ENCODE measurements around the gene AFP. TPM values are rescaled to one million over a fixed set of nuclear protein-coding genes. Genes with fewer than 3 reads are reported as not detected.

Gene AFP
- total RNA-seq, 1 donor from 2014 or later, result 11.3 TPM

DNA sequence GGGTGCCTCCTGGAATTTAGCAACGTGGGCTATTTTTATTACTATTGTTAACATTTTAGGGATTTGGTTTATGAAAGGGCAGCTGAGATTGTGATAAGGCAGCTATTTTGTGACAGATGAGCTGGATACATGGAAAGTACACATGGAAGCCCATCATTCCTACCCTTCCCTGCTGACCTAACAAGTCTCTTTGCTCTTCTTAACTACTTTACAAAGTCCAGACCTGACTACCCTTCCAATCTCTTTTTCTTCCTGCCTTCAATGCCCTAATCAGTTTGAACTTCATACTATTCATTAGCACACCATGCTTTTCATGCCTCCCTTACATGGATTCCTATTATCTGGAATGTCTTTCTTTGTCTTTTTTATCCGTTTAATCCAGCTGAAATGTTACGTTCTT is 9.4 kb upstream of the AFP start:
- no peaks in the 10 kb centered on the region for H3K79me2 ChIP-seq (ENCODE audit: insufficient read depth, low read length)
- no peak overlapping the region for H3K4me3 ChIP-seq (ENCODE audit: insufficient read depth, low read depth, low read length)
- no peaks in the 10 kb centered on the region for H3K36me3 ChIP-seq (ENCODE audit: insufficient read depth, low read length)
- FAIRE-seq (no peak), DNase-seq (ENCODE audit: low read depth) (no peak)
- Mint-ChIP-seq H3K27ac (ENCODE audit: unreplicated experiment) (no peak overlapping the region), H3K9me3 (ENCODE audit: unreplicated experiment) (no peaks in the 10 kb centered on the region), H3K27me3 (ENCODE audit: low read depth, unreplicated experiment) (no peaks in the 10 kb centered on the region), H3K4me3 (ENCODE audit: unreplicated experiment) (no peak overlapping the region), H3K4me1 (ENCODE audit: low read depth, unreplicated experiment) (no peaks in the 10 kb centered on the region), H3K36me3 (ENCODE audit: low read depth, unreplicated experiment) (no peaks in the 10 kb centered on the region)
- no peaks in the 10 kb centered on the region for H3K4me1 ChIP-seq (ENCODE audit: insufficient read depth, low read length)
- H3K9ac ChIP-seq (ENCODE audit: low read length), result no peak overlapping the region
- no peak overlapping the region for H3K4me2 ChIP-seq (ENCODE audit: low read length)
- H3K27ac ChIP-seq (ENCODE audit: low read depth, low read length), result no peak overlapping the region
- no peaks in the 10 kb centered on the region for H4K20me1 ChIP-seq (ENCODE audit: insufficient read depth, low read length)
- no peaks in the 10 kb centered on the region for H3K9me3 ChIP-seq (ENCODE audit: insufficient read depth, low read depth, low read length)
- H3K27me3 ChIP-seq (ENCODE audit: insufficient read depth, low read length), result no peaks in the 10 kb centered on the region
- no peak for TF ChIP-seq EZH2 (IDR thresholded peaks at IDR 0.05; ENCODE audit: insufficient read depth, low read length)
- TF ChIP-seq, protein P1, sequence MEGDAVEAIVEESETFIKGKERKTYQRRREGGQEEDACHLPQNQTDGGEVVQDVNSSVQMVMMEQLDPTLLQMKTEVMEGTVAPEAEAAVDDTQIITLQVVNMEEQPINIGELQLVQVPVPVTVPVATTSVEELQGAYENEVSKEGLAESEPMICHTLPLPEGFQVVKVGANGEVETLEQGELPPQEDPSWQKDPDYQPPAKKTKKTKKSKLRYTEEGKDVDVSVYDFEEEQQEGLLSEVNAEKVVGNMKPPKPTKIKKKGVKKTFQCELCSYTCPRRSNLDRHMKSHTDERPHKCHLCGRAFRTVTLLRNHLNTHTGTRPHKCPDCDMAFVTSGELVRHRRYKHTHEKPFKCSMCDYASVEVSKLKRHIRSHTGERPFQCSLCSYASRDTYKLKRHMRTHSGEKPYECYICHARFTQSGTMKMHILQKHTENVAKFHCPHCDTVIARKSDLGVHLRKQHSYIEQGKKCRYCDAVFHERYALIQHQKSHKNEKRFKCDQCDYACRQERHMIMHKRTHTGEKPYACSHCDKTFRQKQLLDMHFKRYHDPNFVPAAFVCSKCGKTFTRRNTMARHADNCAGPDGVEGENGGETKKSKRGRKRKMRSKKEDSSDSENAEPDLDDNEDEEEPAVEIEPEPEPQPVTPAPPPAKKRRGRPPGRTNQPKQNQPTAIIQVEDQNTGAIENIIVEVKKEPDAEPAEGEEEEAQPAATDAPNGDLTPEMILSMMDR (IDR thresholded peaks at IDR 0.05; ENCODE audit: insufficient read depth, low read depth, low read length), result no peak
- no peak overlapping the region for H2AFZ ChIP-seq (ENCODE audit: low read depth, low read length)

DNA sequence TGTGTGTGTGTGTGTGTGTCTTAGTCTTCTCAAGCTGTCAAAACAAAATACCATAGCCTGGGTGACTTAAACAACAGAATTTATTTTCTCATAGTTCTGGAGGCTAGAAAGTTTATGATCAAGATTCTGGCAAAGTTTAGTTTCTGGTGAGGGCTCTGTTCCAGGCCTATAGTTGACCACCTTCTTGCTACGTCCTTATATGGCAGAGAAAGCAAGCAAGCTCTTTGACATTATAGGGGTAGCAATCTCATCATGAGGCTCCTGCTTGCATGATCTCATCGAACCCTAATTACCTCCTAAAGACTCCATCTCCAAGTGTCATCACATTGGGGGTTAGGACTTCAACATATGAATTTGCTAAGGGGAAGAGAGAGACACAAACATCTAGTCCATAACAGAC is 6.9 kb upstream of the AFP start:
- Histone ChIP-seq H2AFZ (ENCODE audit: low read depth, low read length) (no peak overlapping the region), H3K4me3 (ENCODE audit: insufficient read depth, low read depth, low read length) (no peak overlapping the region), H3K36me3 (ENCODE audit: insufficient read depth, low read length) (no peaks in the 10 kb centered on the region), H3K27ac (ENCODE audit: low read depth, low read length) (no peak overlapping the region), H3K4me1 (ENCODE audit: insufficient read depth, low read length) (no peaks in the 10 kb centered on the region), H3K4me2 (ENCODE audit: low read length) (no peak overlapping the region), H3K9ac (ENCODE audit: low read length) (no peak overlapping the region), H4K20me1 (ENCODE audit: insufficient read depth, low read length) (no peaks in the 10 kb centered on the region), H3K9me3 (ENCODE audit: insufficient read depth, low read depth, low read length) (no peaks in the 10 kb centered on the region), H3K79me2 (ENCODE audit: insufficient read depth, low read length) (no peaks in the 10 kb centered on the region), H3K27me3 (ENCODE audit: insufficient read depth, low read length) (no peaks in the 10 kb centered on the region)
- TF ChIP-seq, protein P1 (IDR thresholded peaks at IDR 0.05; ENCODE audit: insufficient read depth, low read depth, low read length), result no peak
- no peak for TF ChIP-seq EZH2 (IDR thresholded peaks at IDR 0.05; ENCODE audit: insufficient read depth, low read length)
- H3K4me3 Mint-ChIP-seq (ENCODE audit: unreplicated experiment), result no peak overlapping the region
- DNase-seq (ENCODE audit: low read depth) (no peak), FAIRE-seq (no peak)
- H3K27me3 Mint-ChIP-seq (ENCODE audit: low read depth, unreplicated experiment), result no peaks in the 10 kb centered on the region
- no peak overlapping the region for H3K27ac Mint-ChIP-seq (ENCODE audit: unreplicated experiment)
- no peaks in the 10 kb centered on the region for H3K36me3 Mint-ChIP-seq (ENCODE audit: low read depth, unreplicated experiment)
- no peaks in the 10 kb centered on the region for H3K4me1 Mint-ChIP-seq (ENCODE audit: low read depth, unreplicated experiment)
- no peaks in the 10 kb centered on the region for H3K9me3 Mint-ChIP-seq (ENCODE audit: unreplicated experiment)

DNA sequence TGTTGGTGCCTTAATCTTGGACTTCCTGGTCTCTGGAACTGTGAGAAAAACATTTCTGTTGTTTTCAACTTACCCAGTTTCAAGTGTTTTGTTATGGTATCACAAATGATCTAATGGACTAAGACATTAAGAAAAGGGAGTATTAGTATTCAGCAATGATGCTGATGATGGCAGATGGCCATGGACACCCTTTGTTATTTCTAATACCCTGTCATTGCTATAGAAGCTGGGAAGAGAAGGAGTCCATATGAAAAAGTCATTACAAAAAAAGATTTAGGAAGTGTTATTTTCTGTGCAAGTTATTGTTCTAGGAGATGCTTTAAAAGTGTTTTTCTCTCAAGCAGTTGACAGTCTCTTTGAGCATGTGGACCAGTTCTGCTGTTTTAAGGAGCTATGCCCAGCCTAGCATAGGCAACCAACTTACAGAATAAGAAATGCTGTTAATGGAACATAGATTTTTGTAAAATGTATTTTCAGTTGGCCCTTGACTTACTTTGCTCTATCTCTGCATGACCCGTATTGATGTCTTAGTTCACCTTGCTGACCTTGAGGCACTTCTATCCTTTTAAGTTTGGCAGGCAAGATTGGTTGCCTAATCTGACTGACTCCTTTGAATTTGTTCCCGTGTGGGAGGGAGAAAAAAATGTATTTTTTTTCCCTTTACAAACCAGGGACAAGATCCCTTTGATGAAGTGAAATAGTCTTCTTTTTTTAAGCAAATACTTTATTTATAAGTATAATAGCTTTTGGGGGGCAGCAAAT is 6.0 kb upstream of the AFP start:
- H3K9ac ChIP-seq (ENCODE audit: low read length), result no peak overlapping the region
- H3K4me2 ChIP-seq (ENCODE audit: low read length), result no peak overlapping the region
- no peaks in the 10 kb centered on the region for H4K20me1 ChIP-seq (ENCODE audit: insufficient read depth, low read length)
- H3K9me3 ChIP-seq (ENCODE audit: insufficient read depth, low read depth, low read length), result no peaks in the 10 kb centered on the region
- H2AFZ ChIP-seq (ENCODE audit: low read depth, low read length), result no peak overlapping the region
- Mint-ChIP-seq H3K27me3 (ENCODE audit: low read depth, unreplicated experiment) (no peaks in the 10 kb centered on the region), H3K36me3 (ENCODE audit: low read depth, unreplicated experiment) (no peaks in the 10 kb centered on the region), H3K4me1 (ENCODE audit: low read depth, unreplicated experiment) (no peaks in the 10 kb centered on the region), H3K4me3 (ENCODE audit: unreplicated experiment) (no peak overlapping the region), H3K27ac (ENCODE audit: unreplicated experiment) (no peak overlapping the region), H3K9me3 (ENCODE audit: unreplicated experiment) (no peaks in the 10 kb centered on the region)
- no peaks in the 10 kb centered on the region for H3K4me1 ChIP-seq (ENCODE audit: insufficient read depth, low read length)
- FAIRE-seq (no peak), DNase-seq (ENCODE audit: low read depth) (no peak)
- no peaks in the 10 kb centered on the region for H3K36me3 ChIP-seq (ENCODE audit: insufficient read depth, low read length)
- no peaks in the 10 kb centered on the region for H3K79me2 ChIP-seq (ENCODE audit: insufficient read depth, low read length)
- H3K27ac ChIP-seq (ENCODE audit: low read depth, low read length), result no peak overlapping the region
- TF ChIP-seq EZH2 (IDR thresholded peaks at IDR 0.05; ENCODE audit: insufficient read depth, low read length), result no peak
- TF ChIP-seq, protein P1 (IDR thresholded peaks at IDR 0.05; ENCODE audit: insufficient read depth, low read depth, low read length), result no peak
- H3K4me3 ChIP-seq (ENCODE audit: insufficient read depth, low read depth, low read length), result no peak overlapping the region
- H3K27me3 ChIP-seq (ENCODE audit: insufficient read depth, low read length), result no peaks in the 10 kb centered on the region
